BLaER1 (cell line): ENCODE measurements around the gene F7.

Experiments used
- H3K27ac ChIP-seq: shearing (Covaris generic); formaldehyde crosslinking; 2 replicates; pipeline ENCODE4 v1.8.1; 2022
- H3K27me3 ChIP-seq: shearing (Covaris generic); formaldehyde crosslinking; 2 replicates; pipeline ENCODE4 v1.8.1; 2022
- H3K36me3 ChIP-seq: shearing (Covaris generic); formaldehyde crosslinking; 2 replicates; pipeline ENCODE4 v1.8.1; 2022
- H3K4me1 ChIP-seq: shearing (Covaris generic); formaldehyde crosslinking; 2 replicates; pipeline ENCODE4 v1.8.1; 2022
- H3K4me2 ChIP-seq: shearing (Covaris generic); formaldehyde crosslinking; 2 replicates; pipeline ENCODE4 v1.8.1; 2022
- H3K4me3 ChIP-seq: shearing (Covaris generic); formaldehyde crosslinking; 2 replicates; pipeline ENCODE4 v1.8.1; 2022
- H3K9ac ChIP-seq: shearing (Covaris generic); formaldehyde crosslinking; 2 replicates; pipeline ENCODE4 v1.8.1; 2022
- H3K9me3 ChIP-seq: shearing (Covaris generic); formaldehyde crosslinking; 2 replicates; pipeline ENCODE4 v1.8.1; 2022
- H4K20me1 ChIP-seq: shearing (Covaris generic); formaldehyde crosslinking; 2 replicates; pipeline ENCODE4 v1.8.1; 2022
- Cebpa-rat ChIP-seq: shearing (Covaris generic); IDR thresholded peaks from 2 replicates; pipeline ENCODE4 v1.8.1; 2022

F7 gene

GRCh38 chr13:113086991-113087922, 18.3 kb upstream of the F7 start:
- Histone ChIP-seq H3K4me2 (no peak overlapping the region), H4K20me1 (no peaks in the 10 kb centered on the region), H3K36me3 (no peaks in the 10 kb centered on the region), H3K9me3 (no peaks in the 10 kb centered on the region), H3K4me1 (no peaks in the 10 kb centered on the region), H3K27ac (no peak overlapping the region), H3K9ac (no peak overlapping the region), H3K27me3 (0 out of 2 replicates have a peak, but pooled peaks cover 15% of the 10 kb centered on the region), H3K4me3 (no peak overlapping the region)
- TF ChIP-seq Cebpa-rat: no peak

- H3K27ac ChIP-seq: no peak overlapping the region
- no peaks in the 10 kb centered on the region for H3K9me3 ChIP-seq
- TF ChIP-seq Cebpa-rat: no peak
- 0 out of 2 replicates have a peak, but pooled peaks cover 15% of the 10 kb centered on the region for H3K27me3 ChIP-seq
- no peaks in the 10 kb centered on the region for H3K36me3 ChIP-seq
- H3K4me1 ChIP-seq: no peaks in the 10 kb centered on the region
- no peaks in the 10 kb centered on the region for H4K20me1 ChIP-seq
- no peak overlapping the region for H3K9ac ChIP-seq
- H3K4me2 ChIP-seq: no peak overlapping the region
- H3K4me3 ChIP-seq: no peak overlapping the region
These were observed 17.5 kb upstream of the F7 start for GRCh38 chr13:113087923-113088690.

- Histone ChIP-seq H3K36me3 (no peaks in the 10 kb centered on the region), H3K4me2 (no peak overlapping the region), H3K9me3 (no peaks in the 10 kb centered on the region), H3K4me3 (no peak overlapping the region), H4K20me1 (no peaks in the 10 kb centered on the region), H3K9ac (no peak overlapping the region), H3K27me3 (0 out of 2 replicates have a peak, but pooled peaks cover 15% of the 10 kb centered on the region), H3K27ac (no peak overlapping the region), H3K4me1 (no peaks in the 10 kb centered on the region)
- TF ChIP-seq Cebpa-rat: no peak
These were observed 16.9 kb upstream of the F7 start for GRCh38 chr13:113088691-113089020.

GRCh38 chr13:113089693-113090414, 15.7 kb upstream of the F7 start:
- no peak for TF ChIP-seq Cebpa-rat
- H3K9ac ChIP-seq: no peak overlapping the region
- H3K36me3 ChIP-seq: no peaks in the 10 kb centered on the region
- no peak overlapping the region for H3K4me3 ChIP-seq
- H3K4me1 ChIP-seq: no peaks in the 10 kb centered on the region
- no peak overlapping the region for H3K4me2 ChIP-seq
- no peaks in the 10 kb centered on the region for H4K20me1 ChIP-seq
- H3K27ac ChIP-seq: no peak overlapping the region
- no peaks in the 10 kb centered on the region for H3K9me3 ChIP-seq
- peaks cover 15% of the 10 kb centered on the region; the same call in 1 of the 2 replicates for H3K27me3 ChIP-seq

- Histone ChIP-seq H3K4me1 (no peaks in the 10 kb centered on the region), H3K27me3 (peaks cover 15% of the 10 kb centered on the region; the same call in 1 of the 2 replicates), H3K27ac (no peak overlapping the region), H3K4me2 (no peak overlapping the region), H4K20me1 (no peaks in the 10 kb centered on the region), H3K4me3 (no peak overlapping the region), H3K9ac (no peak overlapping the region), H3K36me3 (no peaks in the 10 kb centered on the region), H3K9me3 (no peaks in the 10 kb centered on the region)
- TF ChIP-seq Cebpa-rat: no peak
These were observed 15.2 kb upstream of the F7 start for GRCh38 chr13:113090415-113090770.

- Histone ChIP-seq H3K4me2 (no peak overlapping the region), H3K4me3 (no peak overlapping the region), H3K9me3 (no peaks in the 10 kb centered on the region), H3K9ac (no peak overlapping the region), H3K4me1 (no peaks in the 10 kb centered on the region), H4K20me1 (no peaks in the 10 kb centered on the region), H3K36me3 (no peaks in the 10 kb centered on the region), H3K27ac (no peak overlapping the region), H3K27me3 (peaks cover 15% of the 10 kb centered on the region; the same call in 1 of the 2 replicates)
- no peak for TF ChIP-seq Cebpa-rat
These were observed 14.8 kb upstream of the F7 start for GRCh38 chr13:113090806-113091205.

- peaks cover 15% of the 10 kb centered on the region; the same call in 1 of the 2 replicates for H3K27me3 ChIP-seq
- H3K4me3 ChIP-seq: no peak overlapping the region
- no peaks in the 10 kb centered on the region for H4K20me1 ChIP-seq
- no peaks in the 10 kb centered on the region for H3K36me3 ChIP-seq
- no peak for TF ChIP-seq Cebpa-rat
- no peak overlapping the region for H3K4me2 ChIP-seq
- H3K27ac ChIP-seq: no peak overlapping the region
- no peaks in the 10 kb centered on the region for H3K4me1 ChIP-seq
- H3K9ac ChIP-seq: no peak overlapping the region
- no peaks in the 10 kb centered on the region for H3K9me3 ChIP-seq
These were observed 14.3 kb upstream of the F7 start for GRCh38 chr13:113091211-113091771.

- Histone ChIP-seq H3K4me3 (no peak overlapping the region), H3K36me3 (no peaks in the 10 kb centered on the region), H3K27me3 (peaks cover 15% of the 10 kb centered on the region; the same call in 1 of the 2 replicates), H3K4me2 (no peak overlapping the region), H3K9me3 (no peaks in the 10 kb centered on the region), H4K20me1 (no peaks in the 10 kb centered on the region), H3K4me1 (no peaks in the 10 kb centered on the region), H3K9ac (no peak overlapping the region), H3K27ac (no peak overlapping the region)
- TF ChIP-seq Cebpa-rat: no peak
These were observed 13.5 kb upstream of the F7 start for GRCh38 chr13:113091891-113092775.
